GM18907 (cell line): ENCODE measurements around the gene PRL.

Experiments used
- ATAC-seq: cut with Tn5 transposase; IDR thresholded peaks from one replicate; pipeline ENCODE4 v1.9.1; 2021; ENCODE audit warnings: mild to moderate bottlenecking, moderate library complexity; ENCODE audit not compliant: unreplicated experiment

Gene PRL

DNA sequence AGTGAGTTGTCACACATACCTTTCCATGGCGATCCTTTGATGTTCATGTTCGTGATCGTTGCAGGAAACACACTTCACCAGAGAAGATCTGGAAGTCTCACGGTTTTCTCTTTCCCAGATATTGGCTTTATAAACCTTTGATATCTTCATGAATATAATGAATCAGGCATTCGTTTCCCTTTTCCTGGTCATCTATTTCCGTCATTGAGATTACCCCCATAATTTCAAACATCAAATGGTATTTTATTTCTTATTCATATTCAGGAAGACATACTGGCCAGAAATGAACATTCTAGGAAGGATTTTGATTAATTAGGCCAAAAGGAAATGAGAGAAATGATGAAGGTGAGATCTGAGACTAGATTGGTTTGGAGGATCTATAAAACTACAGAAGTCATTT, at the start of gene PRL:
TSS of gene PRL (minus strand) at position 101 of the 400 bp plus-strand sequence. CDS start at position 47, 54 bp downstream.
- ATAC-seq: no peak

DNA sequence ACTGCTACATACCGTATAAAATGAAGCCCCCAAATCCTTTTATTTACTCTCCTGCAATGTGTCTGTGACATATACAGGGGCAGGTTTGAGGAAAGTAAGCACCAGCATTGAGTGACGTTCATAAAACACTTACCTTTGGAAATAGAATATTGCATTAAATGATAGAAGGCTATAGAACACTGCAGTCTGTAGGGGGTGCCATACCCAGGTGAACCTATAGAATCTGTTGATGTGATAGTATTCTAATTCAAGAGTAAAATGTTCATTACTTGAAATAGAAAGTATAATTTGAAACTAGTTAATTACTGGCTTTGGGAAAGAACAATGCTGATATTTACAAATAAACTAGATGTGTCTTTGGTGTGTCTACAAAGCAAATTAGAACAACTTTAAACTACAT, 47.0 kb upstream of the PRL start:
- ATAC-seq: no peak

DNA sequence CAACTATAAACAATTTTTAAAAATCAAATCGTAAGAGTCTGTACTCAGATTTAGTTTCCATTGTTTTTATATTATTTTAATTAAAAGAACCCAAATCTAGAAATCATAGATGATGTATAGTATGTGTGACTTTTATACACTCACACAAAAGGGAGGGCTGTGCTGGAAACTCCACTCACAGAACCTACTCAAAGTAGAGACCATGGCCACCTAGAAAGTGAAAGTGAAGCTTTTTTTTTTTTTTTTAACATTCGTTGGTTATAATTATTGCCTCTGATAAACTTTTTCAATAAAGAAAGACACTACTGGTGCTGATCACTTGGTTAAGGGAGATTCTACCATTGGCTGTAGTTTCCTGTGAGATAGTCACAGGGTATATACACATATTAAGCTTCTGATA, 37.9 kb upstream of the PRL start:
- ATAC-seq: no peak

DNA sequence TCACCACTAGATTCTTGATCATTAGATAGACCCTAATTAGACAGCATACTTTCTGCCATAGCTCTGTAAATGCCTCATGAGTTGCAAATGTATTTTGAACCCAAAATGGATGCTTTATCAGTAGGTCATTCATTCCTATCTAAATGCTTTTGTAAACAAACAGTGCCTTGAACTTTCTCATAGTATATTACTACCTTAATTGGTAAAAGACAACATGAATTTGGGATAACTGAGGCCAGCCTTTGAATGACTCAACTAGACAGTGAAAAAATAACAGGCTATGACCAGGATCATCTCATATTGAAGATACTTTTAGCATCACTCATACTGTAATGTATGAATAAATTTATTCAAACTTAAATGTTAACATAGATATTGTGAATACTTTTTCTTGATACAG, 37.0 kb upstream of the PRL start:
- ATAC-seq: no peak

DNA sequence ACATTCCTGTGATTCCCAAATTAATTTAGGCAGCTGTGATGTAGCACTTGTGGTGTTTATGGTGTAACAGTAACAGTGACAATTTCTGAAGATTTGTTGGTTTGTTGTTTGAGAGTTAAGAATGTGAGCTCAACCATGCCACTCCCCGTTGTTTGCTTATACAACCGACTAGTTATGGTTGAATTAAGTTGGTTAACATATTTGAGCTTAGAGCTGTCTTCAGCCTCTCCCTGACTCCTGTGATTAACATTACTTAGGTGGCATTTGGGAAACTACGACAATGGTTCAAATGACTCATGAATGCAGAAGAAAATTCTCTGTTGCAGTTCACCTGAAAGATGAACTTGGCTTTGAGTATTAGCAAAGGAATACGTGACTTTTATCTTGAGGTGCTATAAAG, 35.9 kb upstream of the PRL start:
- ATAC-seq: no peak

DNA sequence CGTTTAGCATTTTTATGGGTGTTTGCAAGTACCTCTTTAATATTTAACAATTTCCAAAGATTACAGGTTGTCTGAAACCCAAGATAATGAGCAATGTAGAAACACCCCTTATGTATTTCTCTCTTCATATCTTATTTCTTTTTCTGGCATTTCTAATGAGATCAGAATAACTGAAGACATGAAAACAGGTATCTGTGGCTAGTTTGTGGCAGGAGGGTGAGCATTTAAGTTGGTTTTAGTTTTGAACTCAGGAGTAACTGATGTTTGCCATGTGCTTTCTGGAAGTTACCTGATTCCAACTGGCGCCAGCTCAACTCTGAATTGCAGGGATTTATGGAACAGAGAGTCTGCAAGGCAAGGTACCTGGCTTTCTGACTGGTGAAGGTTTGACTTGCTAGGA, 35.4 kb upstream of the PRL start:
- ATAC-seq: no peak

DNA sequence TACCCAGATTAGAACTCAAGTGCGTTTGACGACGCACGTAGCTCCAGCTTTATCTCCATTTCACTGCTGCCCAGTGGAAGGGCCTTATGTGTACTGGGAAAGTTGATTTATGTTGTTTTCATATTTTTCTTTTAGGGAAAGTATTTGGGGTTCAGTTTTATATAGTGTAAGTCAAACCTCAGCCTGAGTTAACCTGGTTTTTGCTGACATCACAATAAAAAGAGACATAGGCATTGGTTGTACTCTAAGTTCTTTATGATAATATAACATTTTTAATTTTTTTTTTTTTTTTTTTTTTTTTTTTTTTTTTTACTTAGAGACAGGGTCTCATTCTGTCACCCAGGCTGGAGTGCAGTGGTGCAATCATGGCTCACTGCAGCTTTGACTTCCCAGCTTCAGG, 34.1 kb upstream of the PRL start:
- ATAC-seq: no peak

DNA sequence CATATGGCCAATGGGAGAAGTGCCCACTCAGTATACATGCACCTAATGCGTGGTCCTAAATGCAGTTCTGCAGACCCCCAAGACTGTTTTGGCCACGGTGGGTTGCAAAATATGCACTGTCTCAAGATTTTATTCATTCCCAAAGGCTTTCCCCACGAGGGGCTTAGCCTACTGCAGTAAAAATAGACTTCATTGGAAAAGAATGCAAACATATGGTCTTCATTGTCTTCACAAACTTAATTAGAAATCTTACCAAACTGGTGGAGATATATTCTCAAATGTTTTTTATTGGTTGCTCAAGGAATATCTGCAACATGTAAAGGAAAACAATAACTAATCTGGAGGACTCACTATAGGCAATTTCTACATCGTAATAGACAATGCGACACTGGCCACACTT, 31.6 kb upstream of the PRL start:
- ATAC-seq: no peak

DNA sequence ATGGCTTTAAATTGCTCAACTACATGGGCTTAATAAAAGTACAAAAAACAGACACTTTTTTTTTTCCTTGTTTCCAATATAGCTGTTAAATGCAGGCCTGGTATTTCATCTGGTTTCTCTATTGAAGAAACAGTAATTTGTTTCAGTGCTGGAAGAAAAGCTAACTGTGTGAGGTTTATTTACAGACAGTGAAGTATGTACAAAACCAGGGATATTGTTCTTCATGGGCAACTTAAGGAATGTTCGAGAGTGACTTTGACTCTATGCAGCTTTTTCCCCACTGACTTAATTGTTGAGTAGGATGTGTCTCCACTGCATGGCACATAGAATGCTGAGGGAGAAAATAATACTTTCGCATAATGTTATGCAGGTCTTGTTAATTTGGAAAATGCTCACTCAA, 31.0 kb upstream of the PRL start:
- no peak for ATAC-seq

DNA sequence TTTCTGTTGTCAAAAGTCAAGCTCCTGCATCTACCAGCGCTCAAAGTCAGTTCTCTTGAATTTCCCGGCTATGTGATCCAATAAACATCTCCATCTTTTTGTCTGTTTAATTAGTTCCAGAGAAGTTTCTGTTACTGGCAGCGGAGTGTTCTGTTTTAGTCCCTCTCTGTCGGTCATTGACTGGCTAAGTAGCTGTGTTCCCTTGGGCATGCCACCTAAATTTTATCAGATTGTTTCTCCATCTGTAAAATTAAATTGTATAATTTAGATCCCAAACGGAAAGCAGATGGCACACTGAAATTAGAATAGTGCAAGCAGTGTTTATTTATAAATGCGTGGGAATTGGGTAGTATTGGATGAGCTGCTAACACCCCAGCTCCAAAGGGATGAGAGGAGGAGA, 29.7 kb upstream of the PRL start:
- no peak for ATAC-seq

DNA sequence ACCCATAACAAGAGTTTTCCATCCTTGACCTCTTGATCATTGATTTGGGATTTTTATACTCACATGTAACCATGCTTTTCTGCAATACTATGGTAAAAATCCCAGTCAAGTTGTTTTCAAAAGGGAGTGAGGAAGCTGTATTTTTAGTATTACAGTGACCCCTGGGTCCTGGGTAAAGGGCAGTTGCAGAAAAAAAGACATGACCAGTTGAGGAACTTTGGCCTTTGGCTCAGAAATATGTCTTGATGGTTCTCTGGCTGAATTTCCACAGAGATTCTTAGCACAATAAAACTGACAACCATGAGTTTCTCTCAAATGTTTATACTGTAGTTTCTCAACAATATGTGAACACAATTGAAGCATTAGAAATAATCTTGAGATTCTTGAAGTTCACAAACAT, 28.6 kb upstream of the PRL start:
- ATAC-seq: no peak

DNA sequence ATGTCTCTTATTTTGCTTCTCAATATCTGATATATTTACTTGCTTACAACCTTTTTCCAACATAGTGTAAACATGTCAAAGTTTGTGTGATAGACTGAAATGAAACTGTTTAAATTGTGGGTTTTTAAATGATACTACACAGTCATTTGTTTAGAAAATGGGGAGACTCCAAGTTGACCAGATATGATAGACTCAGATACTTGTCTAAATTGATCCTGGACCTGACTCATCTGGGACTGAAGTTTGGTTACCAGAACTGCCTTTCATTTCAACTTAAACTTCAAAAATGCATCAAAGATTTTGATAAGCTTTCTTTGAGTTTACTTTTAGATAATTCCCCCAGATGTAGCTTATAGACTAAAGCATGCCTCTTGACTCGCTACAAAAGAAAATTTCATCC, 27.0 kb upstream of the PRL start:
- no peak for ATAC-seq

DNA sequence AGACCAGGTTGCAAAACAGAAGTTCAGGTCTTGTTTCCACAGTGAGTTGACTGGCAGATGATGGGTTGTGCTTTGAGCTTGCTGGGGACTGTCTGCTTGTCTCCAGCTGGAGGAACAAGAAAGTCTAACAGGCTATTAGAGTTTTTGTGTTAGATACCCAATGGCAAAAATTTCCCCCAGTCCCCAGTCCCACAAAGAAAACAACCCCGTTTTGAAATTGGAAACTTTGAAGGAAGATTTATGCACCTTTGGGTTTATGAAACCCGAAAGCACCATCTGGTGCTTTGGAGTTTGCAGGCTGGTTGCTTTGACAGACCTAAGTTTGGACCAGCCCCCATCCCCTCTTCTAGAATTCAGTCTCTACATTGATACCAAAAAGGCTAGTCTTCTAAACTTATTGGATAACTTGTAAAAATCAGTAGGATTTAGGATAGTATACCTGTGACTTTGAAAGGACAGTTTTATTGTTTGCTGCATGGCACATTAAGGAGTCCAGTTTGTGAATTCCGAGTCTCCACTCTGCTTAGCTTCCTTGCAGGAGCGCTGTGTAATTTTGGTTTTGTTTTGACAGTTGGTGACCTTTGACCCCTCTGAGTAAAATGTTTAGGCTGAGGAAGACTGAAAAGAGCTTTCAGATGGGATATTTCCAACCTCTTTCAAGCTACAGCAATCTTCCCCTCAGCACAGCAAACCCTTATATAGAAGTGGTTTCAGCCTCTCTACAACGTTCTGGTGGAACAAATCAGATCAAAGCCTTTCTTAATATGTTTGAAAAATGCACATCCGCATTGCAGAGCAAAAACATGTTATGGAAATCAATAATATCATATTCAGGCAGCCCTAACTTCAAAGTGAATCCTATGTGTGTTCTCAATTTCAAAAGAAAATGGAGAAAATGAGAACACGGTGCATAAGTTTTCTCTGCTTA, 25.5 kb upstream of the PRL start:
- ATAC-seq: no peak

DNA sequence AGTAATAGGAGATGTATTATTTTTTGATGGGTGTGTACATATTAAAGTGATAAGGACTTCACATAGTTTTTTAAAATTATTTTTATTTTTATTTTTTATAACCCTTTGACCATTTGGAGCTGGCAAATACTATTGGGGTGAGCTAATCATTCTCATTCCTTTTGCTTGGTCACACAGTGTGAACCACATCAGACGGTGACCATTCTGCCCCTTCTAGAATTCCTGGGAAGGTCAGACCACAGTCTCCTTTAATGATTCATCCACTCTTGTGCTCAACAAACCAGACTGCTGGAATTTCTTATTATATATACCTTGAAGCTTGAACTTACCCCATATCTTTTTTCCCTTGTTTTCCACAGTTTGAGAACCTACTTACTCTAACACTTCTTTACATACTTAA, 23.9 kb upstream of the PRL start:
- ATAC-seq: no peak

DNA sequence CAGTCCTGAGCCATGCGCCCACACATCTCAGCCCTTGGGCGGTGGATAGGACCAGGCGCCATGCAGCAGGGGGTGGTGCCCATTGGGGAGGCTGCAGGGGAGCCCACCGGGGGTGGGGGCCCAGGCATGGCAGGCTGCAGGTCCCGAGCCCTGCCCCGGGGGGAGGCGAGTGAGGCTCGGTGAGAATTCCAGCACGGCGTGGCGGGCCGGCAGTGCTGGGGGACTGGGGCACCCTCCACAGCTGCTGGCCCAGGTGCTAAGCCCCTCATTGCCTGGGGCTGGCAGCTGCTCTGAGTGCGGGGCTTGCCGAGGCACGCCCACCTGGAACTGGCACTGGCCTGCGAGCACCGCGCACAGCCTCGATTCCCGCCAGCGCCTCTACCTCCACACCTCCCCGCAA, 21.6 kb upstream of the PRL start:
- no peak for ATAC-seq

DNA sequence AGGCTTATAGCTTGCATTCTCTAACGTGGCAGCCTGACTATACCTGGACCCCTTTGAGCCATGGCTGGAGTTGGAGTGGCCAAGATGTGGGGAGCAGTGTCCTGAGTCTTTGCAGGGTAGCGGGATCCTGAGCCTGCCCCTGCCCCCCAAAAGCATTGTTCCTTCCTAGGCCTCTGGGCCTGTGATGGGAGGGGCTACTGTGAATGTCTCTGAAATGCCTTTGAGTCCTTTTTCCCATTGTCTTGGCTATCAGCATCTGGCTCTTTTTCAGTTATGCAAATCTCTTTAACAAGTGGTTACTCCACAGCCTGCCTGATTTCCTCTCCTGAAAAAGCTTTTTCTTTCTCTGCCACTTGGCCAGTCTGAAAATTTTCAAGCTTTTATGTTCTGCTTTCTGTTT, 17.0 kb upstream of the PRL start:
- ATAC-seq: no peak

DNA sequence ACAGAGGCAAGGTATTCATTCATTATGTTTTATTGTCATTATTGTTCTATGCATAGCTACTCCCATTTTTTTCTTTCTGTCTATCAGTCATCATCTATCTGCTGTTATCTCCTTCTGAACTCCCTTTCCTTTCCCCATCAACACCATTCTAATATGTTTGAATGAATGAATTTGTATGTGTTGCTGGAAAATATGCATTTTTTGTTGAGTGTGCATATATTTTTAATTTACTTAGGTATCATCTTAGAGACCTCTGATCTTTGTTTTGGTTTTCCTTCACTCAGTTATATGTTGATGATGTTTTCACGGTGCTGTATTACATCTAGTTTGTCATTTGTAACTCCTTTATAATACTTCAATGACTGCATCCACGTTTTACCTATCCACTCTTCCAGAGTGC, 12.1 kb upstream of the PRL start:
- no peak for ATAC-seq

DNA sequence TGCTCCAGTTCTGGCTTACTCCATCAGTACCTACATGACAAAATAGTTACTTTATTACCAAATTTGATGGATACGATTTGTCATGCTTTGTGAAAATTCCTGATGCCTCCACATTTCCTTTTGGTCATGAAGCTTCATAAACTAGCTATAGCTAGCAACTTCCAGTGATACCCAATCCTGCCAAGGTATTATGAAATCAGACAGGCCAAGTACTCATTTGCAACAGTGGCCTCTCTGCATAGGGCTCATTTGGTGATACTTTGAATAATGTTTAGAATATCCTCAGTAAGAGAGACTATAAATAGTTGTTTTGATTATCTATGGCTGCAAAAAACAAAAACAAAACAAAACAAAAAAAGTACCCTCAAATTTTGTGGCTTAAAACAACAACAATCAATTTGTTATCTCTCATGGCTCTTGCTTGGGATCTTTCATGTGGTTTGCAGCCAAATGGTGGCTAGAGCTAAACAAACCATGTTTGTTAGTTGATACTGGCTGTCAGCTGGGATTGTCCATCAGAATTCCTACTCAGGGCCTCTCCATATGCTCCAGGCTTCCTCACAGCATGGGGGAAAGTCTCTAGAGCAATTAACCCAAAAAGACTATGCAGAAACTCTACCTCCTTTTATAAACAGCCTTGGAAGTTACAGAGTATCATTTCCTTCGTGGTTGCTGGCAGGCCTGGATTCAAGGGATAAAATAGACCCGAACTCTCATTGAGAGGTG, 10.1 kb upstream of the PRL start:
- no peak for ATAC-seq

DNA sequence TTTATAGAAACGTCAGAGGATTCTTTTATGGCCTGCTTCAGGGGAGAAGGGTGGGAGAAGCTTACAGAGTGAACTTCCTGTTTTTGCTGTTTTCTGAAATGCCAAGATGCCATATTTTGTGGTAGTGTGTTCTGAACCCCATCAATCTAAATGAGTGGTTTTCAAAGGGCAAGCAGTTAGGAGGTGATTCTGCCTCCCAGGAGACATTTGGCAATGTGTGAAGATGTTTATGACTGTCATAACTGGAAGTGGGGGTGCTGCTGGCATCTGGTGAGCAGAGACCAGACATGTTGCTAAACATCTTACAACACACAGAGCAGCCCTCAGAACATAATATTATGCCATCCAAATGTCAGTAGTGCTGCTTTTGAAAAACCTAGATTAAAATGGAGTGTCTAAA, 6.0 kb upstream of the PRL start:
- no peak for ATAC-seq

DNA sequence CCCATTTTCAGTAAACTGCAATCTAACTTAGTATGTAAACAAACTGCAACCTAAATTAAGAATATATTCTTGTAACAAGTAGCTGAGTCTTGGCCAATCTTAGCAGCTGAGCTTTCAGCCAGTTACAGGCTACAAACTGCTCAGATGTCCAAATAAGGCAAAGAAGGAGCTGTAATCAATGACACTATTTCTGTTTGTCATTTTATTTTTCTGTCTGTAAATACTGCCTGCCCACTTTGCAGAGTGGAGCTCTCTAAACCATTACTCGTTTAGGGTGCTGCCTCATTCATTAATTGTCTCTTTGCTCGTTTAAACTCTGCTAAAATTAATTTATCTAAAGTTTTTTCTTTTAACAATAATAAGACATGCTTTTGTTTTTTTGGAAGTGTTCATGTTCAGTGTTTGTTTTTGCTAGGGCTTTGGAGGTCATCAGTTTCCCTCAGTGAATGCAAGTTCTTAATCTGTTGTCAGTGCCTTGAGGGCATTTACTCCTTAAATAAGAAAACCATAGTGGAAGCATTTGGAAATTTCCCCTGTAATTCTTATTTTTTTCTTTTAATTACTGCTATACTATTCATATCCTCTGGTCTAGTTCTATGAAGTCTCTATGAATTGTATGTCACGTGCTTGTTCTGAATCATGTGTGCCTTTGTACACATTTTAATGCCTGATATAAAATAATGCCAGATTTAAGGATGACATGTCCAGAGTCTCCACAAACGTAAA, 3.6 kb upstream of the PRL start:
- ATAC-seq: no peak

DNA sequence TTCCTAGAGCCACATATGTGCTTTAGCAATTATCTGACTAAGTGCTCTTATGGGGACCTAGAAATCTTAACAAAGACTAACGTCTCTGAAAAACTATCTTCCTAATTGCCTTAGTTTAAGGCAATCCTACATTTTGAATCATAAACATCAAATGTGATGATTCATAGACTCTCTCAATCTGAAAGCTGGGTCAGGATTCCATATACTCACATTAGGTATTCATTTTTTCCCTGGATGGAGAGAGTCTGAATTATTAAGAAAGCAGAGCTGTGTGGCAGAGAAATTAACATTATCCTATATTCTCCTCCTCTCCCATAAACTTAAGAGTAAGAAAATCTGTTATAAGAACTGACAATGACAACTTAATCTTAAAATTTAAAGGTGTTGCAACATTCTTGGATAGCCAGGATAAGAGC, 1.6 kb upstream of the PRL start:
- ATAC-seq: no peak

DNA sequence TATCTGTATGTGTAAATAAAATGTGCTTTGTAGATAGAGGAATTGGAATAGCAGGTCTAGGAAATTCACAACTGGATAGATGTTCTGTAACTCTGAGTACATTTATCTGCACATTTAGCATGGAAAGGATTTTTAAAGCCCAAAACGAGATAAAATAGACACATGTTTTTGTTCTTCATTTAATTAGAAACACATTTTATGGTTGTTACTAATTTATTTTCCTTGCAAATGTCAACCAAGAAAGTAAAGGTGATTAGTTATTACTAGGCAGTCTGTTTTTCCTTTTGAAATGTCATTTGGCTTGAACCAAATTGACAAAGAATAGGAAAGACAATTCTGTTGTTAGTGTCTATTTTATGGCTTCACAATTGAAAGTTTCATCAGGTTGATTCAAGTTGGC, 769 bp downstream of the PRL start:
- ATAC-seq: no peak
